ENCODE results near the gene YY1AP1.
A peak's percentile ranks its signal among the peaks of the same experiment; 100 is the strongest.
"Not testable (repeated sequence)": the region's sequence is repeated elsewhere in the genome, so short reads cannot be mapped to it uniquely, and the experiment has no call there.

The YY1AP1 gene

DNA sequence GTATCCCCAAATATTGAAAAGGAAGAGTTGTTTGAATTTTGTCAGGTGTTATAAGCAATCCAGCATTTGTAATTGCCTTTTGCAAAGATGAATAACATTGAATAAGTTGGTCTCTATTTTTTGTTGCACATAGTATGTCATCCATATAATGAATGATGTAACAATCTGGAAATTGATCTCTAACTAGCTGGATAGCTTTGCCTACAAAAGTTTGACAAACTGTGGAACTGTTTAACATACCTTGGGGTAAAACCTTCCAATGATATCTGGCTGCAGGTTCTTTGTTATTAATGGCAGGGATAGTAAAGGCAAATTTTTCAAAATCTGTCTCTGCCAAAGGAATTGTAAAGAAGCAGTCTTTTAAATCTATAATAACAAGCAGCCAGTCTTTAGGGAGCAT, 8.0 kb upstream of the YY1AP1 start:
- DNase-seq = no peak

DNA sequence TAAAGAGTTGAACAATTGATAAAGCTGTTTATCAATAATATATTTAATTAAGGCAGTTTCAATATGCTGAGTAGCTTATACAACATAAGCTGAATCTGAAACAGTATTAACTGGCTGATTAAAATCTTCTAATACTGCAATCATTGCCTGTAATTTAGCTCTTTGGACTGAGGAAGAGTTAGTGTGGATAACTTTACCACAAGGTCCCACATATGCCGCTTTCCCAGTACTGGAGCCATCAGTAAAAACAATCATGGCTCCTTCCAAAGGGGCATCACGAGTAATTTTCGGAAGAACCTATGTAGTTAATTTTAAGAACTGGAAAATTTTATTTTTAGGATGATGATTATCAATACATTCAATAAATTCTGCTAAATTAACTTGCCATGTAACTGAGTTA, 7.0 kb upstream of the YY1AP1 start:
- DNase-seq = no peak

DNA sequence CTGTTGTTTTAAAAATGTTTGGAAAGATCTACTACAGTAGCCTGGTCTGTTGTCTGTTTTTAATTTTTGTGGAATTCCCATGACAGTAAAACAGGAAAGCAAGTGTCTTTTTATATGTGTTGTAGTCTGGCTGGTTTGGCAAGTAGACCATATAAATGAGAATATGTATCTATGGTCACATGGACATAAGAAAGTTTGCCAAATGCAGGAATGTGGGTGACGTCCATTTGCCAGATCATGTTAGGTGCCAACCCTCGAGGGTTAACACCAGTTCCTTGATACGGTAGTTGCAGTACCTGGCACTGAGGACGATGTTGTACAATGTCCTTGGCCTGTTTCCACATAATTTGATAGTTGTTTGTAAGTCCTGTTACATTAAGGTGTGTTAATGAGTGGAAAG, 6.5 kb upstream of the YY1AP1 start:
- no peak for DNase-seq

DNA sequence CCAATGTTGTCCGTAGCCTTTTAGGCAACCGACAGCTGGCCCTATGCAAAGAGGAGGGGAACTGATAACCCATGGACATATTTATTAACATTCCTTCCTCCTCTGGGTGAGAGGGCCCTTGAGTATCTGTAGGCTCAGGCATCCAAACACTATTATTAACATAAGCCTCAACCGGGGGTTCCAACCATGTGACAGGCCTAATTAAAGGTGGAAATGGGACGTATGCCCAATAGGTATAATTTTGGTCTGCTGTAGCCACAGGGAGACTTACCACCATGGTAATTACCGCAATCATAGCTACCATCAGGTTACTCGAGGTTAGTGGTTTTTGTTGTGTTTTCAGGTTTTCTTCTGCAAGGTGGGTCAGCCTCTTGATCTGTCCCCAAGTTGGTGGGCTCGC, 5.6 kb upstream of the YY1AP1 start:
- no peak for DNase-seq

DNA sequence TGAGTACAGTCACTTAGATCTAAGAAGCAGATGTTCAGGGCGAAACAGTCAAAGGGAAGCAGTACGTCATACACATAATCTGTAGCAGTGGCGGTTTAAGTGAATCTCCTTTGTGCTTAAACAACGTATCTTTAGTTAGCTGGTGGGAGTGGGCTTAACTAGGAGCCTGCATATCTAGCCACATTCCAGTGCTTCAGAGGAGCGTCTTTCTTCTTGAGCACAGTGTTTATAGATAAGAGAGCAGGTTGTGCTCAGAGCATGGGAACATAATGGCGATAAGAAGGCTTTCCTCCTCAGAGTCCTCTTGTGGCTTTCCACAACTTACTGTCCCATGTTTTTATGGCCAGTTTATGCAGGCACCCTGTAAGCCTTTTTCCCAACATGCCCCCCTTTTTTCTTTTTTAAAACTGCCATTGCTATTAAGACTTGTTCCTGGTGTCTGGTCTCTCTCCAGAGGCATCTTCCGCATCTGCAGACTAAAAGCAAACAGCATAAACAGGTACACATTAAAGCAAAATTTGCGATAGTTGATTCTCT, 3.5 kb upstream of the YY1AP1 start:
- no peak for DNase-seq

DNA sequence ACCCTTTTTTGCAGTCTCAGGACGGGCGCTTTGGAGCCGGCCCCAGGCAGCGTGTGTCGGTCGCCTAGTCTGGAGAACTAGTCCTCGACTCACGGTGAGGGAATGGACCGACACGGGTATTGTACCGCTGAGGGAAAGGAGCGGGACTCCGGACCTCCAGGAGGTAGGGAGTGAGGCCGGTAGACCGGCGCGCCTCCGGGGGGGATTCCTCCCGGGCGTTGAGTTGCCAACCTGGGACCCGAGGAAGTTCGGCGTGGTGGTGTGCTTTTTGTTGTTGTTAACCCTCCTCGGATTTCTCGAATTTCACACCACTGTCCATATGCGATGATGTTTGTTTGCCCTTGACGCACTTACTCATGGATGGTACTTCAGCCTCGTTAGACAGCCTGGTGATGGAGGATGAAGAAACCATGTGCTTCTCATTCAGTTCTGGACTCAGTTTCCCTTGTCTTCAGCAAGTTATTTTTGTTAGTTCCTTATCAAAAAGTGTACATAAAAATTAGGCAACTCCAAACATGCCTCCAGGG, 570 bp upstream of the YY1AP1 start, which contains the start of gene DAP3:
Gene DAP3, plus strand, starts transcription at position 11 of the 527 bp plus-strand sequence. CDS start 20,689 bp downstream, outside the sequence.
- peak in 2 of 56 donors; percentile 46 to 75 for DNase-seq

DNA sequence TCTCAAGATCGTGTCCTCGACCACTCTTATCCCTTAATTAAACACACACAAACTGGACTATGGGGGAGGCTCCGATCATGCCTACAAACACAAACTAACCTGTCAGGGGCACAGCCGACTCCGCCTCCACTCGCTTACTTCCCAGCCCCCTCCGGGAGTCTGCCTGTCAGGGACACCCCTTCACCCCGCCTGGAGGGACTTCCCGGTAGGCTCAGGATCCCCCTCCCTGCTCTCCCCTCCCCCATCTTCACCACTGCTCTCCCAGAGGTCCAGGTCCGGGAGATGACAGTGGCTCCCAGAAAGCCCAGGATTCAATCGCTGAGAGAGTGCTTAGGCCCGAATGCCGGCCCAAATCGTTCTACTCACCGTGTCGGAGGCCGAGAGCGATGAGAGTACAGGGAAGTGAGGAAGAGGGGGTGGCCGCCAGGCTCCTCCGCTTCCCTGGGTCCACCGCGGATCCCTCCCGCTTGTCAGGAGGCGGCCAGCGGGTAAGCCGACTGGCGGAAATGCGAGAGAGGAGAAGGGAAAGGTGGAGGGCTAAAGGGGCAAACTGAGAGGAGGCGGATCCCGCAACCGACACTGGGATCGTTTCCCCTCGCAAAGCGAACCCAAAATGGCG, 760 bp downstream of the YY1AP1 start:
- peak in 8 of 56 donors; percentile 9 to 71 (median 43) for DNase-seq

DNA sequence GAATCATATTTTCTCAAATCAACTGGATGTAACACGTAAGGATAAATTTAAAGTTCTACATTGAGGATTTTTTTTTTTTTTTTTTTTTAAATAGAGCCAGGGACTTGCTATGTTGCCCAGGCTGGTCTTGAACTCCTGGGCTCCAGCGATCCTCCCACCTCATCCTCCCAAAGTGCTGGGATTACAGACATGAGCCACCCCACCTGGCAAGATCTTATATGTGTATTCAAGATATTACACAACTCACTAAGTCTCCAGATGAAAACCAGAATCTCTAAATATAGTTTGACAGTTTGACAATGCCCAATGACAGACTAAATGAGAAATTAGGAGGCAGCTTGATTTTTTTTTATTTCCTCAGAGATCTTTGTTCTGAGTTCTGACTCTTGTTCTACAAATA, 6.8 kb downstream of the YY1AP1 start:
- no peak for DNase-seq

DNA sequence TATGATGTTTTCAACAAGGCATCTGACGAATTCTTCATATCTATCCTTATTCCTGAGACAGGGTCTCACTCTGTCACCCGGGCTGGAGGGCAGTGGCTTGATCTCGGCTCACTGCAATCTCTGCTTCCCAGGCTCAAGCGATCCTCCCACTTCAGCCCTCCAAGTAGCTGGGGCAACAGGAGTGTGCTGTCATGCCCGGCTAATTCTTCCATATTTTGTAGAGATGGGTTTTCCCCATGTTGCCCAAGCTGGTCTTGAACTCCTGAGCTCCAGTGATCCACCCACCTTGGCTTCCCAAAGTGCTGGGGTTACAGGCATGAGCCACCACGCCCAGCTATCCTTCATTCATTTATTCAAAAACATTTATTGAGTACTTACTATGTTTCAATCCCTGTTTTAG, 8.0 kb downstream of the YY1AP1 start:
- DNase-seq = no peak

DNA sequence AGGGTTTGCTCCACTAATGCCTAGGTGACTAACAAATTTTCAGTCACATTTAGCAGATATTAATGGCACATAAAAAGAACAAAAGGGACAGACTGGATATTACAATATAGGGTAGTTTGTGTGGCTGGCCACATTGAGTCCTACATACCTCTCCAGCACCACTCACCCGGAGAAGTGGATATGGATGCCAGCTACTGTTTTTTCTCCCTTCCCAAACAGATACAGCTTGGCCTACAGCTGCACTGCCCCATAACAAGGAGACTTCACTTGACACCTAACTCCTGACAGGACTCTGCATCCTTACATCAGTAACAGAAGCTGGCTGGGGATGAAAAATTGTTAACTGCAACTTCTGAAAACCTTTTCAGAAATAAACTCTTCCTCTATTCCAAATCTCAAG, 9.6 kb downstream of the YY1AP1 start:
- not testable (repeated sequence) for DNase-seq

DNA sequence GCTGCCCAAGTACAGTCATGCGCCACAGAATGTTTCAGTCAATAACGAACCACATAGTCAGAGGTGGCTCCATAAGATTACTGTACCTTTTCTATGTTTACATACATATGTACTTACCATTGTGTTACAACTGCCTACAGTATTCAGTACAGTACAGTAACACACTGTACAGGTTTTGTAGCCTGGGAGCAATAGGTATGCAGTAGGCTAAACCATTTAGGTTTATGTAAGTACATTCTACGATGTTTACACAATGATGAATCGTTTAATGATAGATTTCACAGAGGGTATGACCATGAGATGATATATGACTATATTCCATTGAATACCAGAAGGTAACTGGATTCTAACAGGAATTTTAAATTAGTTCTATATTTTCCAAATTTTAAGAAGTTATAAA, 10.5 kb downstream of the YY1AP1 start:
- DNase-seq = no peak

DNA sequence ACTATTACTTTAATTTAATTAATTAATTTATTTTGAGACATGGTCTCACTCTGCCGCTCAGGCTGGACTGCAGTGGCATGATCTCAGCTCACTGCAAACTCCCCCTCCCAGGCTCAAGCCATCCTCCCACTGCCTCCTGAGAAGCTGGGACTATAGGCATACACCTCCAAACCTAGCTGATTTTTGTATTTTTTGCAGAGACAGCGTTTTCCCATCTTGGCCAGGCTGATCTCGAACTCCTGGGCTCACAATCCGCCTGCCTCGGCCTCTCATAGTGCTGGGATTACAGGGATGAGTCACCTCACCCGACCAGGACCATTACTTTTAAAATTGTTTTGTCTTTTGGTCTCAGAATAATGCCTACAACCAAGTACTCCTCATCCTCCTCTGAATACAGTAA, 15.6 kb downstream of the YY1AP1 start:
- no peak for DNase-seq

DNA sequence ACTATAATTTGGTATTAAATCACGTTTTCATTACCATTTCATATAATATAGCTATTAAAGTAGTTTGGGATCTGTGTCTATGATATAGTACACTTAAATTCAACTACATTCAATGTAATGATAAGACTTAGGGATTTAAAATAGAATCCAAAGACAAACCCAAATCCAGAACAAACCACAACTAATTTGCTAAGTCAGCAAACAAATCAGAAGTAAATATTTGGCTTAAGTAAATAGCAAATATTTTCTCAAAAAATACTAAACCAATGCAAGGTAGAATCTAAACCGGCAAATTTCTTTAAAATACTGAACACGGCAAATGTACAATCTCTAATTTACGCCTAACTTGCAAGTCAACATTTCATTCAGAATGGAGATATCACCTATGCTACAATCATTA, 16.8 kb downstream of the YY1AP1 start:
- DNase-seq = no peak

DNA sequence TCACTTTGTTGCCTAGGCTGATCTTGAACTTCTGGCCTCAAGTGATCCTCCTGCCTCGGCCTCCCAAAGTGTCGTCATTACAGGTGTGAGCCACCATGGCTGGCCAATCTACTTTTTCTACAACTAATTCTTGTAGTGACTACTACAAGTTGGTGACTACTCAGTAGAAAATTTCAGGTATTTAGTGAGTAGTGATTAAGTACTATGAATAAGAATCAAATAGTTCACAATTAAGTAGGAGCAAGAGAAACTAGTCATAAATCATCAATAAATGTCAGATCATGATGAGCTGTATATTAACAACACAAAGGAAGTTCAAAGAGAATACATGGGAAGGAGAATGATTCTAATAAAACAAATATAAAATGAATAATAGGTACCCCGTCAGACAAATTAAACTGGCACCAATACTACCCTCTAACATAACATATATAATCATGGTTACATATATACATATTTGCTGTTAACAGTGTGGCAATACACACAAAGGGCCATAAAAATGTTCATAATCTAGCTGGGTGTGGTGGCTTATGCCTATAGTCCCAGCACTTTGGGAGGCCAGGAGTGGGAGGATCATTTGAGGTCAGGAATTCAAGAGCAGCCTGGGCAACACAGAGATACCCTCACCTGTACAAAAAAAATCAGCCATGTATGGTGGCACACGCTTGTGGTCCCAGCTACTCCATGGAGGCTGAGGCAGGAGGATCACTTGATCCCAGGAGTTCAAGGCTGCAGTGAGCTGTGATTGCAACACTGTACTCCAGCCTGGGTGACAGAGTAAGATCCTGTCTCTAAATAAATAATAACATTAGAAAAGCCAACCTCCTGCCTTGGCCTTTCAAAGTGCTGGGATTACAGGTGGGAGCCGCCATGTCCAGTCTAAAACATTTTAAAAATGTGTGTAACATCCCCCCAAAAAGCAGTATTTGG, 19.1 kb downstream of the YY1AP1 start:
- DNase-seq = no peak

DNA sequence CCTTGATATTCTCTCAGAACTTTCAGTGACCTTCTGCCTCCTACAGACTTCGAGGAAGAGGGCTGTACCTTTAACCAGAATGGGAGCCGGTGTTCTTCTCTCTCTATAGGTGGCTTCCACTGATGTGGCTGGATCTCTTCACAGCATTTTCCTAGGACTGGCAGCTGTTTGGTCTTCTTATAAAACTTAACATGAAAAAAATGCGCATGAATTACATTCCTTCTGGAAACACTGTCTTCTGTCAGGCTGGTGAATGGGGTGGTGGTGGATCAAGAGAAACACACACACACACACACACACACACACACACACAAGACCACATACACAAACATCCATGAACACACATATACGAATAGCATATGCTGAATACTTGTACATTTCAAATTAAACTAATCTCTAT, 27.3 kb downstream of the YY1AP1 start:
- not testable (repeated sequence) for DNase-seq

DNA sequence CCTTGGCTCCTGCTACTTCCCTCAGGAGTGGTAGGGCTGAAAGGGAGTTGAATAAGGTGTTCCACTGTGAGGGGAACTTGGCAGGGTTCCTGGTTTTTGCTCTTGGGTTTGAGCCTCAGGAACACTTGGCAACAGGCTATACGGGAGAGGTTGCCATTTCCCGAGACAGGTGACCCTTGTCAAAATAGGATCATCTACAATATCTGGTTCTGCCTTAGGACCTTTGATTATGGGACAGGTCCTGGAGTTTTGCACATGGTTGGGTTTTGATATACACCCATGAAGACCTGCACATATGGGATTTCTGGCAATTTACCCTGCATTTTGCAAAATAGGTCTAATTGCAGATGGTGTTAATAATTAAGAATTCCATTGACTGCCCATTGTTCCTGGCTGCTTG, 31.1 kb downstream of the YY1AP1 start:
- DNase-seq = peak in 2 of 56 donors; percentile 10 to 20

DNA sequence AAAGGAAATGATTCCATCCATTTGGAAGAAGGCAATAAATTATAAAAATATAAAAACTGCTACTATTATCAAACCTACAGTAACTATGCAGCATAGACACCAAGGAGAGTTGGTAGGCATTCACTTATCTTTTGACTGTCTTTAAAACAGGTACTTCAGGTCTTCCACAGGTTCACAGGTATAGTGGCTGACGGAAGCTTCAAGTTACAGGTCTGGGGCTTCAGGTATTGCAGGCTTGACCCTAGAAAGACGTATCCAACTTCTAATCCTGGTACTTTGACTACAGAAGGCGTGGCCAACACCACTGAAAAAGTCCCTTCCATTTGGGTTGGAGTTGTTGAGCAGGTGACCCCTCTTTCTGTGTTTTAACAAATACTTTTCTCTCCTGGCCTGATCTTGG, 35.6 kb downstream of the YY1AP1 start:
- no peak for DNase-seq

DNA sequence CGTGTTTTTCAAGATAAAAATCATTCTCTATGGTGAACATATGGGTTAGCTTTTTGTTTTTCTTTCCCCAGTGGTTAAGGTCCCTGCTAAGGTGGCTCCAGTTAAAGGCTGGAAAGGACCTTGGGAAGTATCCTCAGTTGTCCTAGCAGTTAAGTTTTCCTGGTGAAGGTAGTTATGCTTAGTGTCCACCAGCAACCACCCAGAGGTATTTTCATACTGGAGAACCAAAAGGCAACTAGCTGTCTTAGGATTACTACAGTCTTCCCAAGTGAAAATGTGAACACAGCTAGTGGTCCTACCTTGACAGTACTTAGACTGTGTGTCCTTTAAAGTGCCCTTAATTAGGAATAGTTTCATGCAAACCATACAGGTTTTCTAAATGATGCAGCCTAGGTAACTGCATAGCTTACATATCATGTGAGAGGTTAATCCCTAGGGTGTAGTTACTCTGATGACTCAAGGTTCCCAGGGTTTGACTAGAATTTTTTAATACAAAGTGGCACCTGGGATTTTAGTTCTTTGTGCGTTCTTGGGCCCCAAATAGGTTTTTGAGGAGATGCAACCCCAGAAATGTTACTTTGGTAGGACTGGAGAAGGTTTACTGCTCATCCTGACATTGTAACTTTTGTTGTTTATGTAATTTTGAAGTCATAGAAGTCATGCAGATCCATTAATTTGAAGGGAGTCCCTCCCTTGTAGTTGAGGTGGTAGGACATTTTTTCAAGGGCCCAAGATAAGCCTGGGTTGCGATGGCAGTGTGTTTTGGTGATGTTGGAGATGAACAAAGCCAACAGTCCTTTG, 36.5 kb downstream of the YY1AP1 start:
- no peak for DNase-seq

DNA sequence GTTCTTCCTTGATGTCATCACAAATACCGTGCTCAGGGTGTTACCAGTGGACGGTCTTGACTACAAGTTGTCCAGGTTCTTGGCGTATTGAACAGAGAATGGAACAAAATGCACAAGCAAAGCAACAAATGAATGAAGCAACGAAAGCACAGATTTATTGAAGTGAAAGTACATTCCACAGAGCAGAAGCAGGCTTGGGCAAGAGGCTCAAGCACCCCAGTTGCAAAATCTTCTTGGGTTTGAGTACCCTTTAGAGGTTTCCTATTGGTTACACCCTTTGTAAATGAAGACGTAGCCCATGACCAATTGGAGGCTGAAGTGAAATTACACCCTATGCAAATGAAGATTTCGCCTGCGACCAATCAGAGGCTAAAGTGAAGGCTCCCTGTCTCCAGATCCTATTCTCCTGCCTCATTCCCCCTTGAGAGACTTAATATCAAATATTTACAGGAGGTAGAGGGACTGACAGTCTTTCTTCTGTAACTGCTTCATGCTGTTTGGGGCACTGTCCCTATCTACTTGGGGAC, 38.3 kb downstream of the YY1AP1 start:
- no peak for DNase-seq

DNA sequence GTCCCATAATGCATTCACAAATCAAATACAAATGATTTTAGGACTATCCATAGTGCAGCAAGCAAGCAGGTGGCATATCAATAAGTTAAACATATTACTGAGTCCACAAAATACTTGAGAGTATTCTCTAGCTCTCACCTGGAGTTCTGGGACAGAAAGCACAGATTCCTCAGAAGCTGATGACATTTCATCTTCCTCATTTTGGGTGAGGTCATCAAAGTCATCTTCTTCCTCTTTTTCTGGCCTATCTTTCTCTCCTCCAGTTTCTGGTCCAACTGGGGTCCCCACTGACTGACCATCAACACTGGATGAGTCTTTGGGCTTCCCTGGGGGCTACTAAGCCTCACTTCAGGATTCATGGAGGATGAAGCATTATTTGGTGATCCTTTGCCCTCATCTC, 38.9 kb downstream of the YY1AP1 start:
- DNase-seq = no peak

Measured in amygdala (tissue), 56 donors.